ENCODE results near the gene CECR2.

DNA sequence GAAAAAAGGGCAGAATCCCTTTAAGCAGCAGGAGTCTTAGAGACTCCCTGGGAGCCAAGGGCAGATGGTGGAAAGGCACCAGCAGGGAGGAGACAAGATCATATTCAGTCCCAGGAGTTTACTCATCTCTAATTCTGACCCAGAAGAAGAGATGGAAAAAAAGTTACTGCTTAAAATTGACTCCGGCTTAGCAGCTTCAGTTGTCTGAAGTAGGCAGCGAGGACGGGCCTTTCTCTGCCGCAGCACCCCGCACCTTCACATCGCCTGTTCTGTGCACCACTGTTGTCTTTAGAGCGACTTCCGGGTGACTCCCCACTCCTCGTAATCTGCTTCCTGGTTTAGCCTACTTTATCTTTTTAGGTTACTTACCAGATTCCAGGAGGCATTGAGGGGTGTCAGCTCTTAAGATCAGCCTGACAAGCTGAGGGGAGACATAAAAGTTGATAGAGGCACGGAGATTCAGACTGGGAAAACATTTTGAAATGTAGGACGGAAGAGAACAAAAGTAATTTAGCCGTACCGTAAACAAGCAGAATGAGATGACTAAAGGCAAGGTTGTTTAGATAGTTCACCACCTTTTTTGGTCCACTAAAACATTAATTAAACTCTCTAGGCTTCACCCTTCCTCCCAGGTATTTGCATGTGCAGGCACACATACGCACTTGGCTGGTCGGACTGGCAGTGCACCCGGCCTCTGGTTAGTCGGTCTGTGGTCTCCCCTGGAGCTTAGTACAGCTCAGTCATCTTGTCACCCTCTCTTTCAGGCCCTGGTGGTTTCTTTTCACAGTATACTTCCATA, 74.3 kb downstream of the CECR2 start:
- TF ChIP-seq, protein P1, sequence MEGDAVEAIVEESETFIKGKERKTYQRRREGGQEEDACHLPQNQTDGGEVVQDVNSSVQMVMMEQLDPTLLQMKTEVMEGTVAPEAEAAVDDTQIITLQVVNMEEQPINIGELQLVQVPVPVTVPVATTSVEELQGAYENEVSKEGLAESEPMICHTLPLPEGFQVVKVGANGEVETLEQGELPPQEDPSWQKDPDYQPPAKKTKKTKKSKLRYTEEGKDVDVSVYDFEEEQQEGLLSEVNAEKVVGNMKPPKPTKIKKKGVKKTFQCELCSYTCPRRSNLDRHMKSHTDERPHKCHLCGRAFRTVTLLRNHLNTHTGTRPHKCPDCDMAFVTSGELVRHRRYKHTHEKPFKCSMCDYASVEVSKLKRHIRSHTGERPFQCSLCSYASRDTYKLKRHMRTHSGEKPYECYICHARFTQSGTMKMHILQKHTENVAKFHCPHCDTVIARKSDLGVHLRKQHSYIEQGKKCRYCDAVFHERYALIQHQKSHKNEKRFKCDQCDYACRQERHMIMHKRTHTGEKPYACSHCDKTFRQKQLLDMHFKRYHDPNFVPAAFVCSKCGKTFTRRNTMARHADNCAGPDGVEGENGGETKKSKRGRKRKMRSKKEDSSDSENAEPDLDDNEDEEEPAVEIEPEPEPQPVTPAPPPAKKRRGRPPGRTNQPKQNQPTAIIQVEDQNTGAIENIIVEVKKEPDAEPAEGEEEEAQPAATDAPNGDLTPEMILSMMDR (conservative IDR thresholded peaks at IDR 0.05 in 1 of 2, IDR thresholded peaks at IDR 0.05 in 1 of 2; ENCODE audit: extremely low read depth in 1 of 2, insufficient read depth in 1 of 2, low read depth in 1 of 2, low read length in 2 of 2): no peak
- TF ChIP-seq EZH2 (IDR thresholded peaks at IDR 0.05; ENCODE audit: borderline replicate concordance, low read length): no peak
